Renal cortex interstitium (tissue), 11 donors: ENCODE data around the gene BCAS1. TPM values are rescaled to one million over a fixed set of nuclear protein-coding genes. Genes with fewer than 3 reads are reported as not detected.

Experiments used
- DNase-seq, 11 donors: peaks; one replicate each; pipeline ENCODE4 v3.0.0-alpha.2; 2013; ENCODE audit warnings: low read depth in 9 of 11, low spot score in 4 of 11; ENCODE audit errors: extremely low read depth in 1 of 11
- polyA plus RNA-seq, 3 donors: library from polyadenylated mRNA; unstranded; fragments of 120-200 nt; gene quantifications; one replicate each; pipeline ENCODE4 v1.2.1, GENCODE V29; 2013; ENCODE audit not compliant: insufficient read length in 3 of 3

The BCAS1 gene
- polyA plus RNA-seq, 3 donors: 2.3 to 3.5 (median 2.5) TPM

DNA sequence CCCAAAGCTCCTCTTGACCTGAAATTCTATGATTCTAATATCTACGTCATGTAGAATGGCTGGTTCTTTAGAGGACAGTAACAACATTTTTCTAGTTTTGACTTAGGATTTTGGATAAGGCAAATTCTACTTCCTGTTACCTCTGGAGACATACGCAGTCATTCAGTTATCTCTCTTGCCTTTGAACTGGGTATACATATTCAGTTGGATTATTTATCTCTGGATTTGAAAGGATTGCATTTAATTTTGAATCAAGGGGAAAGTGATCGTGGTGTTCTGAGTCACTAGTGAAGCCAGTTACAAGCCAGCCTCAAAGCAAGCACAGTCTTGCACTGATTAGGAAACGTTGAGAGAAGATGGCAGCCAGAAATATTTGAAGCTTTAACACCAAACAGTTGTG lies 35.3 kb upstream of the BCAS1 start:
- no peak for DNase-seq

DNA sequence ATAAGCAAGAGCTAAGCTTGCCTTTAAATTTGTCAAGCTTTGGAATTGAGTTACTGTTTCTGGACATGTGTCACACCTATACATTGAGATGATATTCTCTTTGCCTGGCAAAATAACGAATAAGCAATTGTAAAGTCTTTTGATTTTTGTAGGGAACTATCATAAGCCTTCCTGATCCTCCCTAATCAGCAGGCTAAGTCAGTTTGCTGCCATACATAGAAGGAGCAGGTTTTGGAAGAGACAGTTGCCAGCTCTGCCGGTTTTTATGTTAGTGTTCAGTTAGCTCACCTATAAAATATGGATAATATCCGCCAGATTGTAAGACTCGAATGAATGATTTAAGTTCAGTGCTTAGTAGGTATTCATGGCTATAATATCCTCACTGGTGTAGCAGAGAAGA lies 34.4 kb upstream of the BCAS1 start:
- DNase-seq: no peak

DNA sequence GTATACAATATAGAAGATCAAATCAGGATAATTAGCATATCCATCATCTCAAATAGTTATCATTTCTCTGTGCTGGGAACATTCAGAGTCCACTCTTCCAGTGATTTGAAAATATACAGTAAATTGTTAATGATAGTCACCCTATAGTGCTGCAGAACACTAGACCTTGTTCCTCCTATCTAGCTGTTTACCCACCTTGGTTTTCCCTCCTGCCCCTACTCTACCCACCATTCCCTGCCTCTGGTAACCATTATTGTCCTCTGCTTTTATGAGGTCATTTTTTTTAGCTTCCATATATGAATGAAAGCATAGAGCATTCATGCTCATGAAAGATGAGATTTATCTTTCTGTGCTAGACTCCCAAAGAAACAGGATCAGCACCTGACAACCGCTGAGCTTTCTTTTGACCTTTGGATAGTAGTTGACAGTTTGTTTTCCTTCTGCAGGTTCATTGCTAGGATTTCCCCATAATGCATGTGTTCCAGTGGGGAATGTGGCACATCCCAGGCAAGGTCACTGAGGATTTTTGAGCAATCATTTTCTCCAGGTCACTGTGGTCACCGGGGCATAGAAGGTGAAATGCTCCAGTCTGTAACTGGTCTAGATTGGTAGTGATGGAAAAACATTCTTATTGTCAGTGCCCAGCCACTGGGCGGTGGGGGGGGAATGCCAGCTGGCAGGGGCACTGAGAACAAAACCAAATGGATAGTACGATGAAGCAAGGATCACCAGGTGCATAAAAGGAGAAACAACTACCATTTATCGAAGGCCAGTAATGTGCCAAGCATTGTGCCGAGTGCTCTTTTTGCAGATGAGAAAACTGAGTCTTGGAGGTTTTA lies 33.6 kb upstream of the BCAS1 start:
- DNase-seq: no peak

DNA sequence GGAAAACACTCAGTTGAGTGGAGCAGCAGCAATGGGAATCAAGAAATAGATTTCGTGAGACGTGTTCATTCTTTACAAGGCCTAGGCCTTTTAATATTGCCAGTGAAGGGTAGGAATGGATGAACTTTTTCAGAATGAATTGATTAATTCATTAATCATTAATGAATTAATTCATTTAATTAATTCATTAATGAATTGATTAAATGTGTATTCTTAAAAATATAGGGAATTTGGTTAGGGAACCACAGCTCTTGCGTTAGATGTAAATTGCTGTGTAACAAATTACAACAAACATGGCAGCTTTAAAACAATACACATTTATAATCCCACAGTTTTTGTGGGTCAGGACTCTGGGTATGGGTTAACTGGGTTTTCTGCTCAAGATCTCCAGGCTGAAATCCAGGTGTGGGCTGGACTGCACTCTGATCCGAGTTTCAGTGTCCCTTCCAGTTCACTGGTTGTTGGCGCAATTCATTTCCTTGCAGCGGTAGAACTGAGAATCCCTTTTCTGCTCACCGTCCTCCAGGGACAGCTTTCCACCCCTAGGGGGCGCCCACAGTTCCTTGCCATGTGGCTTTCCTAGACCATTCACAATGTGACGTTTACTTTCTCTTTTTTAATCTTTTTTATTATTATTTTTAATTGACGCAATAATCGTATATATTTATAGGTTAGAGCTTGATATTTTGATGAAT lies 32.8 kb upstream of the BCAS1 start:
- DNase-seq: peak in 6 of 11 donors; percentile 26 to 50 (median 42)

DNA sequence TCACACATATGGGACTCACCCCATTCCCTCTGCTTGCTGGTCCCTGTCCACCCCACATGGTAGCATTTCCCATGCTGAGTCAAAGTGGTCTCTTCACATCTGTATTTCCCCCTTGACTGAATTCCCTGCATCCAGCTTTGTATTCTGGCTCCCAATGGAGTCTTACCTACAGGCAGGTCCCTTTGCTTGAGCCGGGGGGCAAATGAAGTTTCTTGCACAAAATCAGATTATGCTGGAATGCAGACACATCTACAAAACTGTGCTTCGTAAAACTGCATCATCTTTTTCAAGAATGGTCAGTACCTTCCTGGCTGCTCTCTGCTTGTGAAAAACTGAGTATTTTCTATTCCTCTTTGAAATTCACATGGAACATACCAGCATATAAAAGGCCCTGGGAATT lies 32.1 kb upstream of the BCAS1 start:
- no peak for DNase-seq

DNA sequence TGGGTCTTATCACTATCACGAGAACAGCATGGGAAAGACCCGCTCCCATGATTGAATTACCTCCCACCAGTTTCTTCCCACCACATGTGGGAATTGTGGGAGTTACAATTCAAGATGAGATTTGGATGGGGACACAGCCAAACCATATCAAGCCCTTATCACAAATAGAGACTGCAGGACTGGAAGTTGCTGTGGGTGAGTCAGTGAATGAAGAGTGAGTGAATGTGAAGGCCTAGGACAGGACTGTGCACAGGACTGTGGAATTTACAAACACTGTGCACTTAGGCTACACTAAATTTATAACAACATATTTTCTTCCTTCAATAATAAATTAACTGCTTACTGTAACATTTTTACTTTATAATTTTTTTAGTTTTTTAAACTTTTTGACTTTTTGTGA lies 30.2 kb upstream of the BCAS1 start:
- no peak for DNase-seq

DNA sequence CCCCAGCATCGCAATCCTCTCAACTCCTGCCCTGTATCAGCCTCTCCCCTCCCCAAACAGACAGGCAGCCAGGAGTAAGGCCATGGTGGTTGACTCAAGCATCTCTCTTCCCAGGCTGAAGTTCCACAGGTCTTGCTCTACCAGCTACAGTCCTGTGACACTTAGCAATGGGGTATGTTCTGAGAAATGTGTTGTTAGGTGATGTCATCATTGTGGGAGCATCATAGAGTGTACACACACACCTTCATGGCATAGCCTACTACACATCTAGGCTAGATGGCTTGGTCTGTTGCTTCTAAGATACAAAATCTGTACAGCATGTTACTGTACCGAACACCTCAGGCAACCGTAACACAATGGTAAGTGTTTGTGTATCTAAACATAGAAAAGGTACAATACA lies 29.5 kb upstream of the BCAS1 start:
- DNase-seq: no peak

DNA sequence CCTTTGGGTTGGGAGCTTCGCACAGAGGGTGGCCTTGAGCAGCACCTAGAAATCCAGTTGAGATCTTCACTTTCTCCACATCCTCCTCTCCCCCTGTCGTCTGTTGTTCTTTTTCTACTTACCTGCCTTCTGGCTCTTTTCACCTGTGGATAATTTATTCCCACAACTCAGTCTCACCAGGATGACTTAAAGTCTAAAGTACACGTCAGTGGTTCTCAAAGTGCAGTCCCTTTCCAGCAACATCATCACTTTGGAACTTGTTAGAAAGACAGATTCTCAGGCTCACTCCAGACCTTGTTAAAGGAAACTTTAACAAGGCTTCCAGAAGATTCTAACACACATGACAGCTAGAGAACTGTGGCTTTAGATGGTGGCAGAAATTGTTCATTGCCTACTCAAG lies 27.7 kb upstream of the BCAS1 start:
- DNase-seq: no peak

DNA sequence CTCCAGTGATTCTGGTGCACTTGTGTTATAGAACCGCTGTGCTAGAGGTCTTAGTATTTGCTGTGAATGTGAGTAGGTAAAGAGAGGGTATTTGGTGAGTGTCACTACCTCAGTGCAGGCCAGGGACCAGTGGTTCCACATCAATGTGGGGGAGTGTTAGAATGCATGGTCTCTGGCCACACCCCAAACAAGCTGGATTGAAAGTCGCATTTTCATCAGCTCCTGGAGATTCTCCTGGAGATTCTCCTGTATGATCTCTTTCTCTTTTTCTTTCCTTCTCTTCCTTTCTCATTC lies 26.8 kb upstream of the BCAS1 start:
- DNase-seq: no peak

DNA sequence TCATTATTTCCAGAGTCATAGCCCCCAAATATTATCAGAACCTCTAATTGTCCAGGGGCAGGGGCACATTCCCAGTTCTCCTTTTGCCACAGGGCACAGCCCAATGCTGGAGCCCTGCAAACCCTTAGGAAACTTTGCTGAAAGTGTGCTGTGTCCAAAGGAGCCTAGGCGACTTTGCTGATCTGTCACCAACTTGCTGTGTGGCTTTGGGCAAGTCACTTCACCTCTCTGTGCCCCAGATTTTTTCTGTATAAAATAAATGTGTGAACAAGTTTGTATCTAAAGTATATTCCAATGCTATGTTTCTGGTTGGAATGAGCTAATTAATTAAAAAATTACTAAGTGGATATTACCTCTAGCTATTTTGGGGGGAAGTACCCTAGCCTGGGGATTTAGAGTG lies 25.4 kb upstream of the BCAS1 start:
- no peak for DNase-seq

DNA sequence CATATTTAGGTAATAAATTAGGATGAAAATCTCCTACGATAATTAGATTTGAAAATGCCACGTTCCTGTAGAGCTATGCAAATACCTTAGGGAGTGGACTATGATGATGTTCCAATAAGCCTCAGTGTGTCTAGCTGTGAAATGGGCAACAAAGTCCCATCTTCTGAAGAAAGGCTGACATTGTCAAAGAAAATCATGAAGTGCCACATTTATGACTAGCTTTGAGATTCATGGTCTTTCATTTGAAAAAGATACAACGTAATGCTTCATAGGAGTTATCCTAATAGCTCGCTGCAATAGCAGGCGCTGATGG lies 23.8 kb upstream of the BCAS1 start:
- DNase-seq: no peak

DNA sequence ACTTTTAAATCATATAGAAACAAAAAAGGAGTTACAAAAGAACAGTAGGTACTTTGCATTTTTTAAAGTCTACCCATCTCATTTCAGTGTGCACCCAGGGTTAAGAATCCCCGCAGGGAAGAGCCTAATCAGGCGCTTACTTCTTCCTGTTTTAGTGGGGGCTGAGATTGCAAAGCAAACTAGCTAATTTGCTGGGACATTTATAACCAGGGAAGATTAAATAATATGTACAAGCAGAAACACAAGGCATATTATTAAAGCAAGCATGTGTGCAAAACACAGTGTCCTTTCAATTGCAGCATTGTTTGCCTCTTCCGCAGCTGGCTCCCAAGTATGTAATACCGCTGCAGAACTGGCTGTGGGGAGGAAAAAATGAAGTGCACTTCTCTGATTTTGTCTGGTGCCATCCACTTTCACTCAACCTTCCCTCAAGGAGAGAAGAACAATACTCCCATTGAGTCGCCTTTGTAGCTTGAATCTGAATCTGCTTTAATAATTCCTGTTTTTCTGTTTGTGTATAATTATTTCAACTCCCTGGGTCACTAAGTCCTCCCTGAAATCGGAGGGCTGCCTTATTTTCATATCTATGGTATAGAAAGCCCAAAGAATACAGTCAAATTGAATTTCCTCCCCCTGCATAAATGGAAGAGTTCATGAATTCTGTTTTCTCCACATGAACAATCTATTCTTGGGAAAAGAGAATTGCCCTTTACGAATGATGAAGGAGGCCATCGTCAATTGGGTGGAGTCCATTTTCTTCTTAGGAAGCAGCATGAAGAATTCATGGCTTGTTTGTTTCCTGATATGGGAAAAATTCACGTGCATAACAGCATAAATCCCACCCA lies 23.3 kb upstream of the BCAS1 start:
- DNase-seq: no peak

DNA sequence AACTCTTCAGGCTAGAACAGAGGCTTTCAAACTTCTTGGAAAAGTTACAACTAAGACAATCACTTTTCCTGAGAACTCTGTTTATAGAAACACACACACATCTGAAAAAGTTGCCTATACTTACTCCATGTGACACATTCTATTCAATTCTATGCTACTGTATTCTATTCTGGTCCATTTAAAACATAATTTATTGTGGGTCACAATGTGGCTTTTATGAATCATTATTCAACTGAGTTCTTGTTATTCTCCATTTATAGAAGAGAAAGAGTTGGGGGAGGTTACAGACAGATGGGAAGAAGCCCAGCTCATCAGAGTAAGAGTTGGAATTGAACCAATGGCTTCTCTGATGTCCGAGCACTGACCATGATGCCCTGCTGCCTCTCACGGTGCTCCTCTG lies 21.6 kb upstream of the BCAS1 start:
- DNase-seq: no peak

DNA sequence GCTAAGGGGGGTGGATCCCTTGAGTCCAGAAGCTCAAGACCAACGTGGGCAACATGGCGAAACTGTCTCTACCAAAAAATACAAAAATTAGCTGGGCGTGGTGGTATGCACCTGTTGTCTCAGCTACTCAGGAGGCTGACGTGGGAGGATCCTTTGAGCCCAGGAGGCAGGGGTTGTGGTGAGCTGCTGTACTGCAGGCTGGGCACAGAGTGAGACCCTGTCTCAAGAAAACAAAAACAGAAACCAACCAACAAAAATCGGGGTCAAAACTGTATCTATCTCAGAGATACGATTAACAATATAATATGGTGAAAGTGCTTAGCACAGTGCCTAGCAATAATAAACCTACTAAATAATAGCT lies 20.7 kb upstream of the BCAS1 start:
- DNase-seq: no peak

DNA sequence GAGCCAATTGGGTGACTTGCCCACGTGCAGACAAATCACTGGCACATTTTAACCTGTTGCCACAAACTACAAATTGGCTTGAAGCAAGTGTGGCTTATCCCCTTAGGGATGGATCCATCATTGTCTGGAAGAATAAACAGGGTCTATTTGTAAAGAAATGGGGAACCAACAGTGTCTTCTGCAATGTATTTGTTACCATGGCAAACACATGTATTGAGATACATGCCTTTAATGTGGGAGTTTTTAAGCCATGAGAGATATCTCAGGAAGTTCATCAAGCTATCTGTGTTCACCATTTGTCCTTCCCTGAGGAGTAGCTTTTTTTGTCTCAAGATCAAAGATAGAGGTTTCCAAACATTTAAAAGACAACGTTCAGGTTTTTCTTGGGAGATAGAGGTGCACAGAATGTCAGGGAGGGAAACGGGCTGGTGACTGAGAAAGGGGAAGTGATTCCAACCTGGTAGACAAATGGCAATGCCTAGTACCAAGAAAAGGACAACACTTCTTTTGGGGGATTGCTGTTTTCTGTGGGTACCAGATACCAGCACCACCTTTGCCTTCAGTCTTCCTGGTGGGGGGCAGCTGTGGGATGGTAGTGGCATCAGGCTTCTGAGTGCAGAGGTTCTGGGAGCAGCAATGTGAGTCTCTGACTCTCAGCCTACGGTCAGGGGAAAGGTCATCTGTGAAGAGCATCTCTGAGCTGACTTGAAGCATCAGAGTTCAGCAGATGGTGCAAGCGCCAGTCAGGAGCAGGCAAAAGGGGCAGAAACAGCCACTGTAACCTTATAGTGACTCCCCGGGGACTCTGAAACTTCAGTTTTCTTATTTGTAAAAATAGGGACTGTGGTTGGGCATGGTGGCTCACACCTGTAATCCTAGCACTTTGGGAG lies 20.1 kb upstream of the BCAS1 start:
- no peak for DNase-seq

DNA sequence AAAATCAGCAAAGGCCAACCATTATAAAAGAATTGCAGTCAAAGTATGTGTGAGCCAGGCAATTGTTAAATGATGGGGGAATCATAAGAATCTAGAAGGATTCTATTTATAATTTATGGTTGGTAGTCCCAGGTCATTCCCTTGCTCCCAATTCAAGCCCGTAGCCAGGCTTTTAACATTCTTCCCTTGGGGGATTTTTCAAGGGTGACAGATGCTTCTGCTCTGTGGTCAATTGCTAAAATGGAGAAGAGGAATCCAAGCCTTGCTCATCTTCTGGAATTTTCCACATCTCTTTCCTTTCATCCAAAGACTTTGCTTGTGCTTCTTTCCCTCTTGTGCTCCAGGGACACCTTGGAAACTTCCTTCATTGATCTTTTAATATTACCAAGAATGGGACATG lies 18.0 kb upstream of the BCAS1 start:
- no peak for DNase-seq

DNA sequence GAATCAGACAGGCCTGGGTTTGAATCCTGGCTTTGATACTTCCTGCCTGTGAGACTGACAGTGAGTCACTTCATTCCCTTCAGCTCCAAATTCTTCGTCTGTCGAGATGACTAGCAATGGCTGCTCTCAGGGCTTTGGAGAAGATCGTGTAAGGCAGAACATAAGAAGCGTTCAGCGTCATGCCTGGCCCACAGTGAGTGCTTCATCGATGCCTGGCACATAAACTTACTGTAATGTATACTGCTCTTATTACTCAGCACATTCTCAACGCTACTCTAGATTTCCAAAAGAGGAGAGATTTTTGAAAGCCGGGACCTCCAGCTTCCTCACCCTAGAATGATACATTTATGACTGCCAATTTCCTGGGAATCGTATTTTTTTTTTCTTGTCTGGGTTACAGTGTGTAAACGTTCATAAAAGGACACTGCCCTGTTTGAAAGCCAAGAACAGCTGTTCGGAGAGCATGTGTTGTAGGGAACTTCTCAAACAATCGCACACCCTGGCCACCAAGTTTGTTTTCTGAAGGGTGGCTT lies 16.2 kb upstream of the BCAS1 start:
- no peak for DNase-seq

DNA sequence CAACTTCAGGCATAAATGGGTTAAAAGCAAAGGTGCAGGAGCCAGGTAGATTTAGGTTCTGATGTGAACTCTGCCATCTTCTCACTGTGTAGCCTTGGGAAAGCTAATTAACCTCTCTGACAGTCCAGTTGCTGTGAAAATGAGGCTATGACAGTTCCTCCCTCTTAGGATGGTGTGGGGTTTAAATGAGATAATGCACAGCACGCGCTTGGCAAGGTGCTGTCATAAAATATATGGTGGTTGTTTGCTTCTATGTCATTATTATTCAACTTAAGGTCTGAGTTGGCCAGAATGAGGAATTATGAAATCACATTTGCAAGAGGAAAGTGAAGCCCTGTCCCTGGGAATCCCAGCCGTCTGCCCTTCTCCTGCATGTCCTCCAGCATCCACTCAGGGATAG lies 15.5 kb upstream of the BCAS1 start:
- DNase-seq: no peak

DNA sequence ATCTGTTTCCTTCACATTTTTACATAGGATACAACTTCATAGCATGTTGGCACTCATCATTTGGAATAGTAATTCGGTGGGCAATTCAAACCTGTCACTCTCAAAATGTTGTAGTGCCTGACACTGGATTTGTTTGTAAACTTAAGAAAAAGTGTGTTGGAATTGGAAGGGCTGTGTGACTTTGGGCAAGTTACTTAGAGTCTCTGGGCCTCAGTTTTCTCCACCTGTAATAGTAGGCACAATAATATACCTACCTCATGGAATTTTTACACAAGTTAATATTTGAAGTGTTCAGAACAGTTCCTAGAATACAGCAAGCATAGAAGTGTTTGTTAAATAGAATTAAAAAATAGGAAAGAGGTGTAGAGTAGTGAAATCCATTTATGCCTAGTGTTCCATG lies 15.0 kb upstream of the BCAS1 start:
- DNase-seq: no peak
